SH-SY5Y (cell line): ENCODE data around the gene MUCL1.

Experiments used
- GATA2 ChIP-seq: IDR thresholded peaks from 2 replicates; pipeline ENCODE4 v1.6.1; 2011; ENCODE audit warnings: mild to moderate bottlenecking, low read depth, low read length
- GATA3 ChIP-seq: IDR thresholded peaks from 2 replicates; pipeline ENCODE4 v1.6.1; 2011; ENCODE audit warnings: low read depth, mild to moderate bottlenecking, low read length, moderate library complexity

DNA sequence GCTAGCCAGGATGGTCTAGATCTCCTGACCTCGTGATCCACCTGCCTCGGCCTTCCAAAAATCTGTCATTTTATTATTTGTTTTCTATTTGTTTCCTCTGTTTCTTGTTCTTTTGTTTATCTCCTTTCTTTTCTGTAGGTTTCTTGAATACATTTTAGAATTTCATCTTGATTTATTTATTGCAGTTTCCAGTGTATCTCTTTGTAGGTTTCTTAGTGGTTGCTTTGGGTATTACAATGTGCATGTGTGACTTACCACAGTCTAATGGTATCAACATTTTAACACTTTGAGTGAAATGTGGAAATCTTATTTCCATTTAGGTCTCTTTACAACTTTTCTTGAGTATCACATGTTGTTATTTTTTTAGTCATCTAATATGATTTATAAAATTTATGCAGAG, 29.9 kb upstream of the MUCL1 start:
- TF ChIP-seq GATA3 (no peak), GATA2 (no peak)
